GM21367 (cell line): ENCODE data around the gene NEK2.

Experiments used
- ATAC-seq: cut with Tn5 transposase; IDR thresholded peaks from one replicate; pipeline ENCODE4 v1.9.1; 2021; ENCODE audit not compliant: unreplicated experiment

Gene NEK2

DNA sequence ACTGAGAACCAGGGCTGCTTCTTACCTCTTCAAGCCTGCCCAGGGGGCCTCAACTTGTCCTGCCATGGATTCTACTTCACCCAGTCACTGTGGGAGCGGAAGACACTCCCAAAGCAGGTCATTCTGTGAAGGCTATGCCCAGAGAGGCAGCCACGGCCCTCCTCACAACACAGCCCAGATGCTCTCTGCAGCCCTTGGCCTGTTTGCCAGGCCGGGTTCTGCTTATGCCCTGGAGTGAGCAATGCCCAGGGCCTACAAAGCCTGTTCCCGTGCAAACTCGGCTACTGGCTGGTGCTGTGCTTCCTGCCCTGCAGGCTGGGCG is 62.7 kb downstream of the NEK2 start:
- no peak for ATAC-seq
